Stimulated activated naive CD8-positive, alpha-beta T cell treated with anti-CD3 and anti-CD28 coated beads, Interleukin-15, Interleukin-2, amounts not matched to agents 100 U/mL and 50 U/mL, for 24 hours (primary cell): ENCODE data around the gene HECTD4.
"Not testable (repeated sequence)": the region's sequence is repeated elsewhere in the genome, so short reads cannot be mapped to it uniquely, and the experiment has no call there.

ENCODE experiments used
- ATAC-seq: fragments of 150-1000 bp; cut with Tn5 transposase; one replicate; pipeline ENCODE4 v1.10.0; 2021
- DNase-seq: peaks from one replicate; pipeline ENCODE4 v3.0.0; 2021

Gene HECTD4

DNA sequence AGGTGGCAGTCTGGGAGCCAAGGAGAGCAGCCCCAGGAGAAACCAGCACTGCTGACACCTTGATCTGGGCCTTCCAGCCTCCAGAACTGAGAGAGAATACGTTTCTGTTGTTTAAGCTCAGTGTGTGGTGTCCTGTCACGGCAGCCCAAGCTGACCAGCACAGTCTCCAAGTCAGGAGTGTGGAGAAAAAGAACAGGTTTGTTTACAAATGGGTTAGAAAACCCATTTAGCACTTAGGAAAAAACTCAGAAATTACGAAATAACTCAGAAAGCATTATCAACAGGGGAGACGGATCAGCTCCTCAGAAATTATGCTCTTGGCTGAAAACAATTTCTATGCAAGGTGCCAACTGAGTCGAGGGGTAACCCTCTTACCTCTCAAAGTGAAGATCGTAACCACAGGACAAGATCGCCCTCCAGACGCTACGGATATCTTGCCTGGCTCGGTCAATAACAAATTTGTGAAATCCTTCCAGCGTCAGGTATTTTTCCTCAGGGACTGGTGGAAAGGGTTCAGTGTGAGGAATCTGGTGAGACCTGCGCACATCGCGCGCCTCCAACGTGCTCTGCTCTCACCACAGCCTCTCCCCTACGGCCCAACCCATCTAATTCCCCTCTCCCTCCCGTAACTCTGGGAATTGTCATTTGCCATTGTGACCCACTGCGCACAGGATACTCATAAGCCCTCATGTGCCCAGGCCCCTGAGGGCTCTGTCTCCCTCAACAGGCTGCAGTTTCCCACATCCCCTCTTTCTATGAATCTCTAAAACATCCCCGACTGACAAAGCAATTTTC lies 206.7 kb downstream of the HECTD4 start:
- no peak for DNase-seq
- no peak for ATAC-seq

DNA sequence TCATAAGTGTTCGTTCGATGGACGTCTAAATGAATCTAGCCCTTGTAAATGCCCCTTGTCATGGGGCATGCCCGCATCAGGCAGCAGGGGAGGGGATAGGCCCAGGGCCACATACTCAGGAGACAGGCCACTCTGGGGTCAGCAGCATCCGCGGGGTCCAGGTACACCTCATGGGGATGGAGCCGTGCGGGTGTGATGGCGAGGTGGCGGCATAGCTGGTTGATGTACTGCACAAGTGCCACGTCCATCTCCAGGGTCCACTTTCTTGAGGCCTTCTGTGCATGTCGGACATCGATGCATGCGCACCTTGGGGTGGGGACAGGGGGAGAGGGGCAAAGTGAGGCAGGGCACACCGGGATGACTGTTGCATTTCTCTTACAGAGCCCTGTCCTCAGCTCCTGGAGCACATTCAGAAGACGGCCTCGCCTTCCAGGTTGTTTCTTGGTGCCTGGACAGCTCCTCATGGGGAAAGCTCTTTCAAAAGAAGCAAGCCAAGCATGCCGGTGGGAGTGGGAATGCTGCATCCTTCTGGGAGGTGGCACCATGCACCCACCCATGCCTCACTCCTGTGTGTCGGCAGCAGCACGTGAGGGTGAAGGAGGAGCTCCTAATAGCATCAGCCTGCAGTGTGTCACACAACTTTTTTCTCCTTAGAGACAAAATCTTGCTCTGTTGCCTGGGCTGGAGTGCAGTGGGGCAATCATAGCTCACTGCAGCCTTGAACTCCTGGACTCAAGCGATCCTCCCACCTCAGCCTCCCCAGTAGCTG lies 209.5 kb downstream of the HECTD4 start:
- ATAC-seq (no peak), DNase-seq (no peak)

DNA sequence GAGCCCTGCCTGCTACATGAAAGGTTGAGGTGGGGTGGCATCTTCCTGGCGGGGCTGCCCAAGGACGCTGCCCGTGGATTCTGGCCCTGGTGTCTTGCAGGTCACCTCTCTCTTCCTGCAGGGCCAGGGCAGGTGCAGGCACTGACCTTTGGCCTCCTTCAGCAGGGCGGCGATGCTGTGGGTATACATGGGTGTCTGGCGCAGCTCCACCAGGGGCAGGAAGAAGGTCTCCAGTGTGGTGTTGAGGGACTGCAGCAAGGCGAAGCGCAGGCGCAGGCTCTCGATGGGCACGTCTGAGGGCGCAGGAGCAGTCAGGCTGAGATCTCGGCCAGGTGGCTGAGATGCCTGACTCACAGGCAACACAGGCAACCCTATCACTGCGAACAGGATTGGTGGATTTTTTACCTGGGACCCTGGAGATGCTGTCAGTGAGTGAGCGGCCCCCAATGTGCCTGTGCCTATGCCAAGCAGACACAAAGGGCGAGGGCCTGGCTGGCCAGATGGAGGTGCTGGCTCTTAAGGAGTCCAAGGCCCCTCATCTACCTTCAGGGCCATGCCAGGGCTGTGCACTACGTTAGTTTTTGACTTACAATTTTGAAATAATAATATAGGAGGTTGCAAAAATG lies 211.1 kb downstream of the HECTD4 start:
- no peak for ATAC-seq
- DNase-seq: no peak

DNA sequence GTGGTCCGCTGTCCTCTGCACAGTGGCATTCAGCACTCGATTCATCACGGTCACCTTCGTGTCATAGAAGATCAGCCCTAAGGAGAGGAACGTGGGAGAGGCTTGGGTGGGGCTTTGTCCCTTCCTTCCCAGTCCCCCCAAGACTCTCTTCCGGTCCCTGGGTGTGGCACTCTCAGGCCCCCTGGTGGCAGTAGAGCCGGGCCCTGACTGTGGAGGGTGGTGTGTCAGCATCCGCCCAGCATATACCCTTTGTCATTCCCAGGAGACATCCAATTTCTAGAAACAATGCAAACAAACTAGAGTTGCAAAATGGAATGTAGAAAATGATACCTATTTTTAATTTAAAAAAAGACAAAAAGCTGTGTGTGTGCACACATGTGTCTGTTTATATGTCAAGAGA lies 211.9 kb downstream of the HECTD4 start:
- ATAC-seq (peak; percentile 61), DNase-seq (peak; percentile 60)

DNA sequence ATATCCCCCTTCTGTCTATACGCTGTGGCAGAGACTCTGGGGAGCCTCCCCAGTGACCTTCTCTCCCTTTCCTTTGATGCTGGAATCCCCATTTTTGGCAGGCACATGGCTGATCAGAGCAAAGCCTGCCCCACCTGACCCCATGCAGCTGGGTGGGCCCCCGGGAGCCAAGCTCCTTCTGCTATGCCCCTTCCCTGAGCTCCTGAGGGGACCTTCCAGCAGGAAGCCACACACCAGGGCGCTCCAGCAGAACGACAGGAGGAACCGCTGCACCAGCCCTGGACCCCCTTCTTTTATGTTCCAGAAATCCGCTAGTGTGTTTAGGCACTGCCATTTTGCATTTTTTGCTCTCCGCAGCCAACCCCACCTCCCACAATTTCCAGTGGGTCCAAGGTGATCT lies 212.3 kb downstream of the HECTD4 start:
- DNase-seq: no peak
- no peak for ATAC-seq

DNA sequence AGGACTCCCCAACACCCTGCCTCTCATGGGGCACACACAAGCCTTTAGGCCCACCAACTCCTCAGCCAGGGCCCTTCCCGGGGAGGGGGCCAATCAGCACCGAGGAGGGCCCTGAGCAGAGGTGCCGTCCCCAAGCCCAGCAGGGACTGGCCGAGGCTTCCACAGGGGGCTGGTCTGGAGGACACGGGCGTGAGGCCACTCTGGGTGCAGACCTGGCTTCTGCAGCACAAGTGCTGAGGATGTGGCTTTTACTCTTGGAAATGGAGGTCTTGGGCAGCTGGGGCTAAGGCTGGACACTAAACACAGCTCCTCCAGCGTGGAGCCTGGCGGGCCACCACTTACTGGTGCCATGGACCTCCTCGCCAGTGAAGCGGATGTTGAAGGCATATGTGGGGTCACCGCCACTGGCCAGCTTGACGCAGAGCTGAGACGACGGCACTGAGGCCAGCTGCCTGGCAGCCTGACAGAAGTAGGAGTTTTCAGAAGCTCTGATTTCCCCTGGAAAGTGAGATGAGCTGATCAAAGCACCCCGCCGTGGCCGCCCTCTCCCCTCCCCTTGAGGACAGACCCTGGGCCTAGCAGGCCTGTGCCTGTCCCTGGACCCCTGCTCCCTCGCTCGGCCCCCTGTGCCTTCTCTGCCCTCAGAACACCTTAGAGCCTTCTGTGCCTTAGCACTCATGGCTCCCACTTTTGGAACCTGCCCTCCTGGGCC lies 212.9 kb downstream of the HECTD4 start:
- DNase-seq (no peak), ATAC-seq (no peak)

DNA sequence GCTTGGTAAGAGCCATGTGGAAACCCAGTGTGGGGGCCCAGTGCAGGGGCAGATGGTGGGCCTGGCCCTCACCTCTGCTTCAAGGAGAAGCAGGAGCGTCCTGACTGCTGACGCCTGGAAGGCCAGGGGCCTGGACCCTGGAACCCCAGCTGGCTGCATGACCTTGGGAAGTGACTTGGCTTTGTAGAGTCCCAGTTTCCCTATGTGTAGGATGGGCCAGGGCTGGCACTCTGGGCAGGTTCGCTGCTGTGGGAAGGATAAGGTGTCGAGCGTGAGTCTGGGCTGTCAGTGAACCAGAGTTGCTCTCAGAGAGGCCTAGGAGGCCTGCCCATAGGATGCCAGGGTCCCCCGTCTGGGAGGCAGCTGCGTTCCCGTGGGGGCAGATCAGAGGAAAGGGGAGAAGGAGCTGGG lies 213.7 kb downstream of the HECTD4 start:
- DNase-seq (no peak), ATAC-seq (no peak)

DNA sequence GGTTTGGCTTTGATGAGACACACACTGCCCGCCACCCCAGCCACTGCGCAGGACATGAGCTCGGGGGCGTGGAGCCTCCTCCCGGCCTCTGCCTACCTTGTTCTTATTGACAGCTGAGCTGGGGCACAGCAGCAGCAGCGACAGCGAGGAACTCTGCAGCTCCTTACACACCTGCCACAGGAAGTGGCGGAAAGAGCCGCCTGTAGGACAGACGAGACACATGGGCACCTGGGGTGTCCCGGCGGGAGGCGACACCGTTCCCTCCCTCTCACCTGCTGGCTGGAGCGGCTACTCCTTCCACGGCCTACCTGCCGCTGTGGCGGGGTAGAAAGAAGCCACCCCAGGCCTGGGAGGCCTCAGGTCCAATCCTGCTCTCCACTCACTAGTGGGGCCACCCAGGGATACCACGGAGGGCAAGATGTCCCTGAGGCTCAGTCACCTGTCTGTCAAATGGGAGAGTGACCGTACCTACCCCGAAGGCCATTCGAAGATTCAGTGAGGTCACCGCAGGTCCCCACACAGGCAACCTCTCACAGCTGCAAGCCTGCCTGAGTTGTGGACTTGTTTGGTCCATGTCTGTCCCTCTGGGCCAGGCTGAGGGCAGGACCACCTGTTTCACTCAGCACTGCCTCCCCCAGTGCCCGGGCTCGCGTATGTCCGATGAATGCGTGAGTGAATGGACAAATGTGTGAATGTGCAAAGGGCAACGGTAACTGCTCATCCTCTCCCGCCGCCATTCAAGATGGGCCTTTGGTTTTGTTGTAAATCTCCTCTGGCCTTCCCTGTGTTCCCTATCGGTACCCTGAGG lies 214.3 kb downstream of the HECTD4 start:
- ATAC-seq: no peak
- DNase-seq: no peak

DNA sequence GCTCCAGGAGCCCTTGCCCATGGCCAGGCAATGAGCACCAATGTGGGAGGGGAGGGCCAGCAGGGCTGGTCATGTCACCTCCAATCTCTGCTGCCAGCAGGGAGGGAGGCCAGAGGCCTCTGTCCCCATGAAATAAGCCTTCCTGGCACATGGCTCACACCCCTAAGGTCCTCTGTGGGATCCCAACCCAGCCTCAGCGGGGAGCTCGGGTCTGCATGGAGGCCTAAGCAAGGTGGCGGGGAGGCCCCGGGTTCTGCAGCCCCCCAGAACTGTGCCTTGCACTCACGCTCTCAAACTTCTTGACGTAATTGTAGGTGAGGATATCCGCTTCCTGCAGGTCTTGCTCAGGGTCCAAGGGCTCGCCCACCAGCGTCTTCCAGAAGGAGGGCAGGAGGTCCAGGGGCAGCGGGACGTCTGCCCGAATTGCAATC lies 215.2 kb downstream of the HECTD4 start:
- DNase-seq: no peak
- no peak for ATAC-seq

DNA sequence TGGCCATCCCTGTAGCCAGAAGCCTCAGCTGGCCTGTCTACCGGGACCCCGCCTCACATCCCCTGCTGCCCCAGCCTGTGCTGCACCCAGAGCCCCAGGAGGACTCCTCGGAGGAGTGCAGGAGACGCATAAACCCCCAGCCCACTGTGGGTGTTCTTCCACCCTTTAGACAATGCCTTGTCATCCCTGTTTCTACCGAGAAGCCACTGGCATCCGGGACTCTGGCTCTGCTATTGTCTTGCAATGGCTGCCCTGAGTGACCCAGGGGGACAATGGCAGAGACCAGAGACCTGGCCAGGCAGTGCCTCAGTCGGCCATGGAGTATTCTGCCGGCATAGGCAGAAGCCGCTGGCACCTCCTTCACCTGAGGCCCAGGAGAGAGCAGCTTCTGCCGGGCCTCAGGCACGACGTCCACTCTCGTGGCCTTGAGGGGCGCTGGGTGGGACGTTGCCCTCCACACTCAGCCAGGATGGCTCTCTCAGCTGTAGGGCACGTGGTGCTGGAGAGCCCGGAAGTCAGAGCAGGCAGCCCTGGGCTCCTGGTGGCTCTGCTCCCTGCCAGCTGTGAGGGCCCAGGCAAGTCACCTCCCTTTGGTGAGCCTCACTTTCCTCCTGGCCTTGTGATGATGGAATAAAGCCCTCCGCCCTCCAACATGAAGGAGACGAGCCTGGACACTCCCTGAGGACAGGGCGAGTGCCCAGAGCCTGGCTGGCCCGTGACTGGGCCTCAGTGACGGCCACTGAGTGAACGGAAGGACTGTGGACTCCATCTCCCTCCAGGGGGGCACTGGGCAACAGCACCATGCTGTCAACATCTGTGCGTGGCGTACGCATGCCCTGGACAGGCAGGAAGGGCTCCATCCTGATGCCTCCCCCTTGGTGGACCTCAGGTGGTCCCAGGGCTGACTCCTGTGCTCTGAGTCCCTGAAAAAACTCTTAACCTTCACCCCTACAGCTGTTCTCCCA lies 215.9 kb downstream of the HECTD4 start:
- DNase-seq (no peak), ATAC-seq (no peak)

DNA sequence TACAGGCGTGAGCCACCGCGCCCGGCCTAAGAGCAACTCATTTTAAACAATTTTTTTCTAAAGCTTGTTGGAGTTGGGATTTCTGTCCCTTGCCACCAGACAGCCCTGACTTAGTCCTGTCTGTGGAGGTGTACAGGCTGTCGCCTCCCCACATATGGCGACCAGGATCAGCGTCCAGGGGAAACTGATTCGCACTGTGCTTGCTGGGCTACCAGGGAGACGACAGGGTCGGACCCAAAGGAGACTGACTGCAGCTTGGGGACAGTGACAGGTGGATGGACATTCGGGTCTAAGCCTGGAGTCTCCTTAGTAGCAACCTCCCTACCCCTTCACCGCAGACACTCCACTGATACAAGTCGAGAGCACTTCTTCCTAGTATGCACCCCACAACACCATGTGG lies 216.6 kb downstream of the HECTD4 start:
- ATAC-seq: no peak
- no peak for DNase-seq

DNA sequence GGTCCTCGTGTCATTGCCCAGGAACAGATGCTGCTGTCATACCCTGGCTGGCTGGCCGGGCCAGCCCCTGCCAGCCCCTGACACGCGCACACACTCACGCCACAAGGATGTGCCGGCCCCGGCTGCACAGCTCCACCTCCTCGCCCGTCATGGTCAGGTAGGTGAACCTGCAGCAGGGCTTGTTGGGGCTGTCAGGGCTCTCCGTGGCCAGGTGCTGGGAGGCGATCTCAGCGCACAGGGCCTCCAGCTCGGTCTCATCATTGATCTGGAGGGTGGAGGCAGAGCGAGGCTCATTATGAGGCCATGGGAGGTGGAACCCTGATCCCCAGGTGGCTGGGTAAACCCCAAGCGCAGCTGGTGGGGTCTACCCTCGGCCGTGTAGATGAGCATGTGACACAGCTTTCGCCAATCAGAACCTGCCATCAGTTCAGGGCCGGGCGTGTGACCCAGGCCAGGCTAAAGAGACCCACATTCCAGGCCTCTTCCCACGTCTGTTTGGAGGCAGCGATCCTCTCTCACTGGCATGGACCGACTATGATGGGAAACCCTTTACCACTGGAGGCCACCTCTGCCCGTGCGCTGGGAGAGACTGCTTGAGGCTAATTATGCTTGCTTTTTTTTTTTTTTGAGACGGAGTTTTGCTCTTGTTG lies 218.1 kb downstream of the HECTD4 start:
- no peak for ATAC-seq
- DNase-seq: no peak

DNA sequence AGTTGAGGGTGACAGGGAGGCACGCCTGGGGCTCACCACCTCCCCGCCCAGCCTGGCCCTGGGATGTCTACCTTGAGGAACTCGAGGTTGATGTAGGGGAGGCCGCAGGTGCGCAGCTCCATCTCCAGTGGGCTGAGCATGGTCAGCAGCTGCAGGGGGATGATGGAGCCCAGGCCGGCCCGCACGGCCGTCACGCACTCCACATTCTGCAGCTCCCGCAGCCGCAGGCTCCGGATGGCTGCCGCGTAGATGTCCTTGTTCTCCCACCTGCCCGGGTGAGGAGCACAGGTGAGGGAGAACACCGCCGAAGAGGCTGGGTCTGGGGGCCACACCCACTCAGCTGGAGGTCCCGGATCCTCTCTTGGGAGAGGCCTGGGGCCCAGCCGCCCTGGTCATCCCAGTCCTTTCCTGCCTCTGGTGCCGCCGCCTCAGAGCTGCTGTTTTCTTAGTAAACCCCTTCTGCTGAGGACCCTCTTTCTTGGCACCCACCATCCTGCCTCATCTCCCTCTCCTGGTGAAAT lies 218.7 kb downstream of the HECTD4 start:
- no peak for ATAC-seq

DNA sequence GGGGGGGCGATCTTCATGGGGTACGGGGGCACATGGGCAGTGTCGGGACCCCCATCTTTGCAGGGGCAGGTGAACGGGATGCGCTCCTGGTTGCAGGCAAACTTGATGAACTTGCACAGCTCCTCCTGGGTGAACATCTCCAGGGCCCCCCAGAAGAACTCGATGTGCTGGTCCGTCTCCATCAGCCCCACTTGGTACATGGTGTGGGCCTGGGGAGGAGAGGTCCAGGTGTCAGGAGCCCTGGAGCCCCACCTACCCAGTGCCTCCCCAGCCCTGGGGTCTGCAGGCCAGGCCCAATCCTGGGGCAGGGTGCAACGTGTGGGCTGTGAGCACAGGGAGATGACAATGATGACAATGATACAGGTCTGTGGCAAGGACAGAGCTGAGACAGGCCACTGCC lies 219.2 kb downstream of the HECTD4 start:
- ATAC-seq (no peak), DNase-seq (no peak)

More for the DNA sequence above, 218.7 kb downstream of the HECTD4 start:
- DNase-seq: no peak

DNA sequence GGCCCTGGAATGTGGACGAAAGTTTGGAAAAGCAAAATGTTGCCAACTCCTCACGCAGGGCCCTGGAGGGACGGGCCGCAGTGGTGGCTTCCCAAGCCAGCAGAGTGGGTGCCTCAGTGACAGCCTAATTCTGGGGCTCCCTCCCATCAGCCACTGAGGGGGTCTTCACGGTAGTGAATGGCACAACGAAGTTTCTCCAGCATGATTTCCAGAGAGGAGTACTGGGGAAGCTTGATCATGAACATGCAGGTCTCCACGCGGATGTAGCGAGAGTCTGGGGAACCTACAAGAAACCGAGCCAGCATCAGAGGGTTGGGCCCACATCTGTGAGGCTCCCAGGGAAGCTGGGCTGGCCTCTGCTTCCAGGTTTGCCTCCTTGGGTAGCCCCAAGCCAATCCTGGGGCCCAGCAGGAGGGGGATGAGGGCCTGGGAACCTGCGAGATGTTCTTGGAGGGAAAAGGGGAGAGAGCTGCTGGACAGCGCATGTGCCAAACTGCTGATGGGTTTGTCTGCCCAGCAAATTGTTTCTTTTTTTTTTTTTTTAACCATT lies 219.9 kb downstream of the HECTD4 start:
- no peak for ATAC-seq

DNA sequence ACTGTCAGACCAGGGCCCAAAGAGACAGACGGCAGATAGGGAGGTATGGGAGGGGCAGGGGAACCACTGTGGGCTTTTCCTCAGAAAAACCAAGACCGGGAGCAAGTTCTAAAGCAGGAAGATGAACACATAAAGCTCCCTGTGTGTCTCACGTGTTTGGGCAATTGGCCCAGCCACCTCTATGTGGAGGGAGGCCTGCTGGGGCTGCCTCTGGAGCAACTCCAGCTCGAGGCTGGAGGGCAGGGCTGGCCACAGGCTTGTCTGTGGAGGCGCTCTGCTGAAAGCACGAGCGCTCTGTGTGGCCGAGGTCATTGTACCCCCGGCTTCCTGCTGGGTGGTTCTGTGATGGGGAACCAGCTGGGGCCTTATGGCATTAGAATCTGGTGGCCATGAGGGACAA lies 220.5 kb downstream of the HECTD4 start:
- no peak for DNase-seq
- ATAC-seq: no peak

More for the DNA sequence above, 219.9 kb downstream of the HECTD4 start:
- no peak for DNase-seq

DNA sequence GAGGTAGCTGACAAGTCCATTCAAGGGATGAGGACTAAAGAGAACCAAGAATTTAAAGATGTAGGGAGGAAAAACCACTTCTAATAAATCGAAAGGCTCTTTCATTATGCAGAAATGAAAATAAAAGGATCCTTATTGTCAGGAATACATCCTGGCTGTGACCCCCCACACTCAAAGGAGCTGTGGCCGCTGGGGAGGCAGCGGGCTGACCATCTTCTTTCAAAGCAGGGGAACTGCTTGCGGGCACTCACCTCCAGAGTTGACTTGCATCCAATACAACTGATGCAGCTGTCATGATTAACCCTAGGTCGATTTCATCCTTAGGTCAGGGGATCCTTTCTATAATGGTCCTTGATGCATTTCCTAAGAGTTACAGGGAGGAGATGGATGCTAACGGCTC lies 221.6 kb downstream of the HECTD4 start:
- no peak for ATAC-seq
- DNase-seq: no peak

DNA sequence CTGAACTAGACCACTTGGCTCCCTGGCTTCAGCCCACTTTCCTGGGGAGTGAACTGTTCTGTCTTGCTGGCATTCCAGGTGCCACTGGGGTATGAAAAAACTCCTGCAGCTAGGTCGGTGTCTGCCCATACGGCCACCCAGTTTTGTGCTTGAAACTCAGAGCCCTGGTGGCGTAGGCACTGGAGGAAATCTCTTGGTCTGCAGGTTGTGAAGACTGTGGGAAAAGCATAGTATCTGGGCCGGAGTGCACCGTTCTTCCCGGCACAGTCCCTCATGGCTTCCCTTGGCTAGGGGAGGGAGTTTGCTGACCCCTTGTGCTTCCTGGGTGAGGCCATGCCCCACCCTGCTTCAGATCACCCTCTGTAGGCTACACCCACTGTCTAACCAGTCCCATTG lies 223.1 kb downstream of the HECTD4 start:
- ATAC-seq (no peak), DNase-seq (no peak)

DNA sequence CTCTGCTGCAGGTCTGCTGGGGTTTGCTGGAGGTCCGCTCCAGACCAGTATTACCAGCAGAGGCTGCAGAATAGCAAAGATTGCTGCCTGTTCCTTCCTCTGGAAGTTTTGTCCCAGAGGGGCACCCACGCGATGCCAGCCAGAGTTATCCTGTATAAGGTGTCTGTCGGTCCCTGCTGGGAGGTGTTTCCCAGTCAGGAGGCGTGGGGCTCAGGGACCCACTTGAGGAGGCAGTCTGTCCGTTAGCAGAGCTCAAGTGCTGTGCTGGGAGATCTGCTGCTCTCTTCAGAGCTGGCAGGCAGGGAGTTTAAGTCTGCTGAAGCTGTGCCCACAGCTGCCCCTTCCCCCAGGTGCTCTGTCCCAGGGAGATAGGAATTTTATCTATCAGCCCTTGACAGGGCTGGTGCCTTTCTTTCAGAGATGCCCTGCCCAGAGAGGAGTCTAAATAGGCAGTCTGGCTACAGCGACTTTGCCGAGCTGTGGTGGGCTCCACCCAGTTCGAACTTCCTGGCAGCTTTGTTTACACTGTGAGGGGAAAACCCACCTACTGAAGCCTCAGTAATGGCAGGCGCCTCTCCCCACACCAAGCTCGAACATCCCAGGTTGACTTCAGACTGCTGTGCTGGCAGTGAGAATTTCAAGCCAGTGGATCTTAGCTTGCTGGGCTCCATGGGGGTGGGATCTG lies 223.6 kb downstream of the HECTD4 start:
- not testable (repeated sequence) for DNase-seq, ATAC-seq
